ENCODE data around the gene EML3.
"Not testable (repeated sequence)": the region's sequence is repeated elsewhere in the genome, so short reads cannot be mapped to it uniquely, and the experiment has no call there.

EML3 gene

GRCh38 chr11:62616957-62617356, 4.4 kb upstream of the EML3 start:
- not testable (repeated sequence) for DNase-seq

GRCh38 chr11:62615521-62615920, 2.9 kb upstream of the EML3 start:
- DNase-seq: no peak

GRCh38 chr11:62614275-62614674, 1.7 kb upstream of the EML3 start:
- DNase-seq: peak; percentile 73

GRCh38 chr11:62613291-62613778, 760 bp upstream of the EML3 start:
- DNase-seq: no peak

GRCh38 chr11:62611705-62612365, 740 bp downstream of the EML3 start:
- DNase-seq: peak; percentile 72

GRCh38 chr11:62610814-62611704, 1.5 kb downstream of the EML3 start:
- DNase-seq: no peak

- DNase-seq: no peak
These were observed 2.2 kb downstream of the EML3 start for GRCh38 chr11:62610403-62610802.

GRCh38 chr11:62608776-62609175, 3.8 kb downstream of the EML3 start:
- DNase-seq: no peak

GRCh38 chr11:62607714-62608113, 4.9 kb downstream of the EML3 start:
- DNase-seq: no peak

GRCh38 chr11:62605902-62606301, 6.7 kb downstream of the EML3 start:
- no peak for DNase-seq

GRCh38 chr11:62605467-62605866, 7.1 kb downstream of the EML3 start:
- no peak for DNase-seq

GRCh38 chr11:62604460-62605120, 8.0 kb downstream of the EML3 start:
- DNase-seq: no peak

GRCh38 chr11:62603776-62604299, 8.7 kb downstream of the EML3 start:
- no peak for DNase-seq

GRCh38 chr11:62603072-62603408, 9.5 kb downstream of the EML3 start:
- no peak for DNase-seq

GRCh38 chr11:62602141-62603071, 10.2 kb downstream of the EML3 start:
- DNase-seq: peak; percentile 33

- peak; percentile 100 for DNase-seq
These were observed 11.0 kb downstream of the EML3 start, which contains the start of gene MTA2 for GRCh38 chr11:62601372-62602140. MTA2 (minus strand) TSS chr11:62601865; CDS start chr11:62601450, 415 bp downstream.

GRCh38 chr11:62601122-62601371, 11.5 kb downstream of the EML3 start:
- DNase-seq: peak; percentile 64

GRCh38 chr11:62600367-62601121, 12.0 kb downstream of the EML3 start:
- no peak for DNase-seq

- DNase-seq: no peak
These were observed 12.7 kb downstream of the EML3 start for GRCh38 chr11:62599901-62600300.

GRCh38 chr11:62599069-62599696, 13.4 kb downstream of the EML3 start:
- DNase-seq: peak; percentile 96
